HG02938 (cell line): ENCODE measurements around the gene PPP1CA.

ENCODE experiments used
- ATAC-seq: cut with Tn5 transposase; IDR thresholded peaks from one replicate; pipeline ENCODE4 v1.9.1; 2021; ENCODE audit warnings: mild to moderate bottlenecking, moderate library complexity; ENCODE audit not compliant: unreplicated experiment

Gene PPP1CA

GRCh38 chr11:67387069-67387468 lies 14.6 kb downstream of the PPP1CA start:
- no peak for ATAC-seq

GRCh38 chr11:67384851-67385366 lies 16.7 kb downstream of the PPP1CA start:
- ATAC-seq = no peak

GRCh38 chr11:67382276-67383136 lies 19.2 kb downstream of the PPP1CA start:
- no peak for ATAC-seq

- no peak for ATAC-seq
Measured at GRCh38 chr11:67381244-67381972, 20.2 kb downstream of the PPP1CA start.

GRCh38 chr11:67379061-67380058 lies 22.3 kb downstream of the PPP1CA start:
- no peak for ATAC-seq

GRCh38 chr11:67378544-67378943 lies 23.1 kb downstream of the PPP1CA start:
- ATAC-seq = no peak

- no peak for ATAC-seq
Measured at GRCh38 chr11:67376873-67377808, 24.5 kb downstream of the PPP1CA start.

GRCh38 chr11:67376063-67376820 lies 25.4 kb downstream of the PPP1CA start:
- no peak for ATAC-seq

- no peak for ATAC-seq
Measured at GRCh38 chr11:67375320-67376055, 26.2 kb downstream of the PPP1CA start.

- ATAC-seq = no peak
Measured at GRCh38 chr11:67374571-67375281, 26.9 kb downstream of the PPP1CA start.

GRCh38 chr11:67373648-67374570 lies 27.7 kb downstream of the PPP1CA start:
- ATAC-seq = no peak

GRCh38 chr11:67372993-67373647 lies 28.5 kb downstream of the PPP1CA start, which contains the start of gene CLCF1:
Gene CLCF1, minus strand, starts transcription at chr11:67373598. Its CDS starts 59 bp downstream, at chr11:67373539.
- ATAC-seq = no peak

- ATAC-seq = no peak
Measured at GRCh38 chr11:67372321-67372992, 29.2 kb downstream of the PPP1CA start.

GRCh38 chr11:67371911-67372320 lies 29.7 kb downstream of the PPP1CA start:
- no peak for ATAC-seq

- ATAC-seq = no peak
Measured at GRCh38 chr11:67371189-67371910, 30.3 kb downstream of the PPP1CA start.
